Measurements from ENCODE around the gene AKAP8.
"Not testable (repeated sequence)": the region's sequence is repeated elsewhere in the genome, so short reads cannot be mapped to it uniquely, and the experiment has no call there.

Gene AKAP8

DNA sequence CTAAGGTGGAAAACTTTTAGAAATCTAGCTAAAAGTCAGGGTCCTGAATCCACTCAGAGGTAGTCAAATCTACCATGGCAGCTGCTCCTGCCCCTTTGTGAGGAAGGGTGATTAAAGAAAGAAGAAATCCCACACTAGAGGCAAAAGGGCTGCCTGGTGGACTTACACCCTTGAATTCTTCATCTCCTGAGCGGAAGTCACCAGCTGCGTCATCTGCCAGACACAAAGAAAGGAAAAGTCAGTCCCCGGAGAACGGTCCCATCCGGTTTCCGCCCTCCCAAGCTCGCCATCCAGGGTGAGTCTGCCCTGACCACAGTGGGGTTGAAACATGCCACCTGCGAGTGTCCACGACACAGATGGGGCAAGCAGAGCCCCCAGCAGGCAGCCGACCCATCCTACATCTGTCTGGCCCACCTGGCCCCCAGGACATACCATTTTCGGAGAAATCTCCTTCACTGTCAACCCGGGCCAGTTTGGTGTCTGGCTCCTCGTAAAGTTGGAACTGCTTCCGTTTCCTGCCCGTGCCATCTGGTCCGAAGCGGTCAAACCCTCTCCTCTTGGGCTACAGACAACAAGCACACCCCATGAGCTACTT lies 7.7 kb downstream of the AKAP8 start:
- no peak for DNase-seq

- DNase-seq, result no peak
These were observed 8.5 kb downstream of the AKAP8 start for GRCh38 chr19:15371119-15371518.

- no peak for DNase-seq
These were observed 10.0 kb downstream of the AKAP8 start for GRCh38 chr19:15369594-15369891.

- no peak for DNase-seq
These were observed 10.6 kb downstream of the AKAP8 start for GRCh38 chr19:15368798-15369593.

- DNase-seq, result no peak
These were observed 11.4 kb downstream of the AKAP8 start for GRCh38 chr19:15368051-15368632.

DNA sequence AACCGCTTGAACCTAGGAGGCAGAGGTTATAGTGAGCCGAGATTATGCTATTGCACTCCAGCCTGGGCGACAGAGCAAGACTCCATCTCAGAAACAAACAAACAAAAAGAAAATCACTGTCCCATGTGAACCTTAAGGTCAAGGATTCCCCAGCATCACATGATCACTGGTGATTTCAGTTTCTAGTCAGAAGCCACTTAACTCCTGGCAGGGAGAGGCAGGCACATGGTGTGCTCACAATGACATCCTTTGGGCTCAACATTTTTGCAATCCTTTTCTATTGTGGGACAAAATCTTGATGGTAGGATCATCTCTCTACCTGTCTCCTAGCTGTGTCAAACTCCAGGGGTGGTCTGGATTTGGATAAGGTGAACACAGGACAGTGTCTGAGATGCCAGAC lies 12.1 kb downstream of the AKAP8 start:
- no peak for DNase-seq

- no peak for DNase-seq
These were observed 14.3 kb downstream of the AKAP8 start for GRCh38 chr19:15365264-15365663.

- not testable (repeated sequence) for DNase-seq
These were observed 15.8 kb downstream of the AKAP8 start for GRCh38 chr19:15363791-15364190.

DNA sequence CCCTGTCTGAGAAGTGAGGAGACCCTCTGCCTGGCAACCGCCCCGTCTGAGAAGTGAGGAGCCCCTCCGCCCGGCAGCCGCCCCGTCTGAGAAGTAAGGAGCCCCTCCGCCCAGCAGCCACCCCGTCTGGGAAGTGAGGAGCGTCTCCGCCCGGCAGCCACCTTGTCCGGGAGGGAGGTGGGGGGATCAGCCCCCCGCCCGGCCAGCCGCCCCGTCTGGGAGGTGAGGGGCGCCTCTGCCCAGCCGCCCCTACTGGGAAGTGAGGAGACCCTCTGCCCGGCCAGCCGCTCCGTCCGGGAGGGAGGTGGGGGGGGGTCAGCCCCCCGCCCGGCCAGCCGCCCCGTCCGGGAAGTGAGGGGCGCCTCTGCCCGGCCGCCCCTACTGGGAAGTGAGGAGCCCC lies 16.5 kb downstream of the AKAP8 start:
- not testable (repeated sequence) for DNase-seq

DNA sequence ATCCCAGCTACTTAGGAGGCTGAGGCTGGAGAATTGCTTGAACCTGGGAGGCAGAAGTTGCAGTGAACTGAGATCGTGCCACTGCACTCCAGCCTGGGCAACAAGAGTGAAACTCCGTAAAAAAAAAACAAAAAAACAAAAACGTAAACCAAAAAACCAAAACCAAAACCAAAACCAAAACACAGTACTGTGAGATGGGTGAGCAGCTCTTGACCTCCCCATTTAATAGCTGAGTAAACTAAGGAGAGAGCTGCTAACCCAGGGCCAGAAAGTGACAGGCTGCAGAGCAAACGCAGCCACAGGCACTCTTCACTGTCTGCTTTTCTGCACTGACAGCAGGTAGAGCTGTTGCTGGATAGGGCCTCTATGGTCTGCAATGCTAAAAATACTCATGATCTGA lies 19.6 kb downstream of the AKAP8 start:
- DNase-seq, result not testable (repeated sequence)

DNA sequence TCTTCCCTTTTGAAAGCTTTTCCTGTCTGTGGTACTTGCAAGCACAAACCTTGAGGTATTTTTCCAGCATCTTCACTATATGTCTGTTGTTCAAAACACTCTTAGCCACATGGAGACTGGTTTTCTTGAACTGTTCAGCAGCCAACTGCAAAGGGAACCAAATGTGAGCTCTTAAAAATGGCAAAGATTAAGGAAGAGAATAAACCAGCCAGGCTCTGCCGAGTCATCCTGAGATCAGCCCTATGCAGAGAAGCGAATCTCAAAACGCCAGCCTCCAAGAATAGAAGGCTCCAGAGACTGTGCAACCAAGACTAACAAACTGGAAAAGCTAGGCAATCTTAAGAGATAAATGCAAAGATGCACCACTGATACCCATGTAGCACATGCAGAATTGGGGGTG lies 20.7 kb downstream of the AKAP8 start:
- DNase-seq, result no peak

GRCh38 chr19:15357906-15358305 lies 21.7 kb downstream of the AKAP8 start:
- no peak for DNase-seq

DNA sequence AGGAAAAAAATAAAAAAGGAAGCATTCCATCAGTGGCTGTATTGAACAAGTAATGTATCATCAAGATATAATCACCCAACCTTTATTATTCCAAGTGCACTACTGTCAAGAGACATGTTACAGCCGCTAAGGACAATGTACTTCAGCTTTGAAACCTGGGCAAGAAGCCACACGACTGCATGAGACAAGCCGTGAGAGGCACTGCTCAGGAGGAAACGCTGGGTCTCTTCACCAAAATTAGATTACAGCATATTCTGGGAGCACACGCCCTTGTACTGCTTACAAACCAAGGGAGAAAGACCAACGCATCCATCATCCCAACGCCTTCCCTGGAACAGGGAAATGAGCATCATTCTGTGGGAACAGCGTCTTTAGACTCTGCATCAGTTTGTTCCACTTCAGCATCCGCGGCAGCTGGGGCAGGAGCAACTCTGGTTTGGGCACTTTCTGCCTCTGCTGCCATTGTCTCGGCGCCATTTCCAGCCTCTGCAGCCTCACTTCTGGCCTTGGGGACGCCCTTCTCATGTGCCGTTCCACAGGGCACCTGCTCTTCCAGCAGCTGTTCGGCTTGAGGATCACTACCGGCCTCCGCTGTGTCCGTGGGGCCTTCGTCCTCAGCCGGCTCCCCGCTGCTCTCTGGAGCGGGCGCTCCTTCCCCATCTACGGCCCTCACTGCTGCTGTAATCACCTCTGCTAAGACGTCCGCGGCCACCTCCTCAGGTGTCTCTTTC lies 24.9 kb downstream of the AKAP8 start:
- DNase-seq, result no peak

DNA sequence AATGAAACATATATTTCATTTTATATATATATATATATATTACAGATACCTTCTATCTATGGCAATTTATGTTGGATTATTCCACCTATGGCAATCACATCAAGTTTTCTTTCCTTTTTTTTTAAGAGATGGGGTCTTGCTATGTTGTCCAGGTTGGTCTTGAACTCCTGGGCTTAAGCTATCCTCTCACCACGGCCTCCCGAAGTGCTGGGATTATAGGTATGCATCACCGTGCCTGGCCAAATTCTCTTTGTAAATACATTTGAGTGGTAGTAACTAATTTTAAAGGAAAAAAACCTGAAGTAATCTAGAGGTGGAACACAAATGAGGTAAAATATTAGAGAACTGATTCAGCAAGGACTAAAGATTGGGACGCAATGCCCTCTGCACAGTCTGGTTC lies 25.7 kb downstream of the AKAP8 start:
- DNase-seq, result no peak

DNA sequence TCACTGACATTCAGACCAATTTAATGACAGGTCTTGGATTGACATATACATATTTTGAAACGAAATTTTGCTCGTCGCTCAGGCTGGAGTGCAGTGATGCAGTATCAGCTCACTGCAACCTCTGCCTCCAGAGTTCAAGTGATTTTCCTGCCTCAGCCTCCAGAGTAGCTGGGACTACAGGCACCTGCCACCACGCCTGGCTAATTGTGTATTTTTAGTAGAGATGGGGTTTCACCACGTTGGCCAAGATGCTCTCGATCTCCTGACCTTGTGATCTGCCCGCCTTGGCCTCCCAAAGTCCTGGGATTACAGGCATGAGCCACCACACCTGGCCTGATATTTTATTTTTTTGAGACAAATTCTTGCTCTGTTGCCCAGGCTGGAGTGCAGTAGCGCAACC lies 27.1 kb downstream of the AKAP8 start:
- not testable (repeated sequence) for DNase-seq

- DNase-seq, result not testable (repeated sequence)
These were observed 38.3 kb downstream of the AKAP8 start for GRCh38 chr19:15341328-15341727.

DNA sequence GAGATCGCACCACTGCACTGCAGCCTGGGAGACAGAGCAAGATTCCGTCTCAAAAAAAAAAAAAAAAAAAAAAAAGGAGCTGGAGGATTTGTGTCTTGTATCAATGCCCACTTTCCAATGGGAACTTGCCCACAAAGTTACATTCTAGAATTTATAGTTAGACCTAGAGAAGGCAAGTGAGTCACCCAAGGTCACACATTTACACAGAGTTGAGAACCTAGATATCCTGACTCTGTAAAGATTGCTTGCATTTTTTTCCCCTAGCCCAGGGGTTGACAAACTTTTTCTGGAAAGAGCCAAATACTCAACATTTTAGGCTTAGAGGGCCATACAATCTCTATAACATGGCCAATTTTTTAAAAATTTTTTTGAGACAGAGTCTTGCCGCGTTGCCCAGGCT lies 39.5 kb downstream of the AKAP8 start:
- no peak for DNase-seq

DNA sequence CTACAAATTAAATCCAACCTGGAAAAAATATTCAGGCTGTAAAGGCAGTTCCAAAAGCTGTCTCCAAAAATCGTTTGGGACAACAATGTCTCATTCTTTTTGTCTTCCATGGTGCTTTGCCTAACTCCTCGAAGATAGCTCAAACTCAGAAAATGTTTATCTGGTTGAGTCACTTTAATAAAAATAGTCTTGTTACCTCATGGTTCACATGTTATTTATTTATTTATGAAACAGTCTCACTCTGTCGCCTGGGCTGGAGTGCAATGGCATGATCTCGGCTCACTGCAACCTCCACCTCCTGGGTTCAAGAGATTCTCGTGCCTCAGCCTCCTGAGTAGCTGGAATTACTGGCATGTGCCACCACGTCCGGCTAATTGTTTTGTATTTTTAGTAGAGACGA lies 42.4 kb downstream of the AKAP8 start:
- DNase-seq, result peak; percentile 40

DNA sequence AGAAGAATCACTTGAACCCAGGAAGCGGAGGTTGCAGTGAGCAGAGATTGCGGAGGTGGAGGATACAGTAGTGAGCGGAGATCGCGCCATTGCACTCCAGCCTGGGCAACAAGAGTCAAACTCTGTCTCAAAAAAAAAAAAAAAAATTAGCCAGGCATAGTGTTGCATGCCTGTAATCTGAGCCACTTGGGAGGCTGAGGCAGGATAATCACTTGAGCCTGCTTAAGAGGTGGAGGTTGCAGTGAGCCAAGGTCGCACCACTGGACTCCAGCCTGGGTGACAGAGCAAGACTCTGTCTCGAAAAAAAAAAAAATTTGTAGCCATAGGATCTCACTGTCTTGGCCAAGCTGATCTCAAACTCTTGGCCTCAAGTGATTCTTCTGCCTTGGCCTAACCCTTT lies 43.6 kb downstream of the AKAP8 start:
- DNase-seq, result not testable (repeated sequence)

DNA sequence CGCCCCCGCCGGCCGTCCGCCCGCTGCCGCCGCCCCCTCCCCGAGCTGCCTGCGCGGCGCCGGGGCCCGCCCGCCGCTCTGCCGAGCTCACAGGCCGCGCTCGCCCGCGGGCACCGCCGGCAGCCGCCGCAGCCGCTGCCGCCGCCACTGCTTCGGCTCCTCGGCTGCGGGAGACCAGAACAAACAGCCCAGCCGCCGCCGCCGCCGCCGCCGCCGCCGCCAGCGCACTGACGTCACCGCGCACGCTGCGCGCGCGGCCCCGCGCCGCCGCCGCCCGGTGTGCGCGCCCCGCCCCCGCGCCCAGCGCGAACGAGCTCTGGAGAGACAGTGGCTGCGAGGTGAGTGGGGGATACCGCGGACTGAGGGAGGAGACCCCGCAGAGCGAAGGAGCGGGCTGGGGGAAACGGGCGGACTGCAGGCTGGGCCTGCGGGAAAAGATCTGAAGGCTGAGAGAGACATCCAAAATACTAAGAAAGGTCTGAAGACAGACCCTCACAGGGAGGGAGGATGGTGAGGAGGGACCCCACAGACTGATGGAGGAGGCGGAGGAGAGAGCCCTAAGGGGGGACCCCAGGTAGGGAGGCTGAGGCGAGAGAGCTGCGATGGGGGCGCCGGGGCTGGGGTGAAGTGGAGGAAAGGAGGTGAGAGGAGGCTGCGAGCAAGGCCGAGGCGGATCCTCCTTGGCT lies 47.1 kb downstream of the AKAP8 start, which contains the start of gene BRD4:
Gene BRD4, minus strand, starts transcription at position 229 of the 686 bp plus-strand sequence. CDS start 59,440 bp downstream, outside the sequence.
- DNase-seq, result peak; percentile 66

DNA sequence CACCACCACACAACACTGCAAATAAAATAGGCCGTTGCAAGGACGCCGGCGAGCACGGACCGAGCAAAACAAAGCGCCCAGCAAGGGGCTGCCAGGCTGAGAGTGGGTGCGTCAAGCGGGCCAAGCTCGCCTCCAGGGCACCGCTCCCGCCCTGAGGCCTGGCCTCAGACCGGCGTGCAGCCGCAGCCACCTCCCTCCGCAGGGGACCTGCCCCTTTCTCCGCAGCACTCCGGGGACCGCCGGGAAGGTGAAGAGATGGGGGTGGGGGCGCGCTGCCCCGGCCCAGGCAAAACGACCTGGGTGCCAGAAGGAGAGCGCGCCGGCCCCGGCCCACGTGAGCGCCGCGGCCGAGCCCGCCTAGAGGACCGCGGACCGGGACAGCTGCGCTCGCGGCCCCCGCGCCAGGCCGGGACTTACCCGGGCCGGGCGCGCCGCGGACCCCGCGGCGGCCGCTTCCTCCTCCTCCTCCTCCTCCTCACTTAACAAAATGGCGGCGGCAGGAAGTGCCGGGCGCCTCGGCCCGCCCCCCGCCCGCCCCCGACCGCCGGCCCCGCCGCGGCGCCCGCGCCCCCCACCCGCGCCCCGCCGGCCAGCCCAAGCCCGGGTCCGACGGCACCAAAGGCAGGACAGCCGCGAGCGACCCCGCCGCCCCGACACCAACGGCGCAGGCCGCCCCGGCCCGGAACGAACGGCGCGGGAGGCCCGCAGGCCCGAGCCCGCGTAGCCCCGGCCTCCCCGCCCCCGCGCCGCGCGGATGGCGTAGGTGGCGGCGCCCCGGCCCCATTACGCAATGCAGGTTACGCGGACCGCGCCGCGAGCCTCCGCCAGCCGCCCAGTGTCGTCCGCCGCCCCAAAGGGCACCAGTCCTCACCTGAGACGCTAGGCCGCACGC lies 47.9 kb downstream of the AKAP8 start:
- DNase-seq, result peak; percentile 37
